Pancreas (tissue), 10 donors: ENCODE data around the gene PPP1R10. TPM values are rescaled to one million over a fixed set of nuclear protein-coding genes. Genes with fewer than 3 reads are reported as not detected.
A peak's percentile ranks its signal among the peaks of the same experiment; 100 is the strongest.
"Not testable (repeated sequence)": the region's sequence is repeated elsewhere in the genome, so short reads cannot be mapped to it uniquely, and the experiment has no call there.

Experiments used
- ATAC-seq, 4 donors: fragments of 200-7000 bp; cut with Tn5 transposase; one replicate each; pipeline versions ENCODE4 v1.8.0 to v1.9.1; 2020; ENCODE audit warnings: mild to moderate bottlenecking in 4 of 4, moderate library complexity in 4 of 4
- DNase-seq, 6 donors: peaks; one replicate each; pipeline ENCODE4 v3.0.0-alpha.2; 2020
- FAIRE-seq: peaks from 2 replicates; lab custom pipeline; 2012; peaks lifted over from hg19 to GRCh38; lab: Jason Lieb, UNC
- H3K27ac ChIP-seq, 4 donors: fragments of 200-600 bp; sonication (generic); 1 replicate in 3 of 4; 2 replicates in 1 of 4; pipeline versions ENCODE4 v1.5.0 to v1.8.0; 2020
- H3K27me3 ChIP-seq, 4 donors: fragments of 200-600 bp; one replicate each; pipeline ENCODE4 v1.8.0; 2021
- H3K36me3 ChIP-seq, 3 donors: fragments of 200-600 bp; sonication (generic) in 1 of 3; one replicate each; pipeline versions ENCODE4 v1.5.0 to v1.8.0; 2020 to 2021
- H3K4me1 ChIP-seq, 3 donors: fragments of 200-600 bp; one replicate each; pipeline ENCODE4 v1.8.0; 2021
- H3K4me3 ChIP-seq, 4 donors: fragments of 200-600 bp; sonication (generic) in 2 of 4; one replicate each; pipeline versions ENCODE4 v1.5.0 to v1.8.0; 2020 to 2021
- H3K9me3 ChIP-seq, 4 donors: fragments of 200-600 bp; one replicate each; pipeline ENCODE4 v1.8.0; 2021
- WGBS, 2 donors: extraction: QIAGEN DNeasy Blood & Tissue Kit; methylation state at CpG; one replicate each; pipeline ENCODE4 v1.1.7; 2013; 5-methylcytosine and 5-hydroxymethylcytosine counted together
- intact Hi-C, 3 donors: fragments of 100-400 bp; cut with DNase I; formaldehyde crosslinking; loops; one replicate each; pipeline versions ENCODE4 v1.11.1 to v1.14.2; 2022
- polyA plus RNA-seq, 2 donors: library from polyadenylated mRNA; stranded (reverse); fragments of 200-250 nt; gene quantifications; one replicate each; pipeline ENCODE4 v1.2.3, GENCODE V29; 2013
- total RNA-seq, 6 donors: library from RNA; stranded (reverse); fragmentation: NEBNext Ultra II Directional in 4 of 6; extraction: Animal tissue kit (Norgen Biotek cat#: 25700) in 4 of 6; gene quantifications; one replicate each; pipeline versions ENCODE4 v1.2.1 to v1.2.4, GENCODE V29; 2021 to 2023
- TF ChIP-seq, protein P1 (sequence below), 4 donors: fragments of 200-600 bp; sonication (generic) in 3 of 4; IDR thresholded peaks; one replicate each; pipeline versions ENCODE4 v1.5.0 to v1.8.0; 2021; ENCODE audit warnings: antibody characterized with exemption in 4 of 4
- donor health status: healthy with polysubstance abuse.
- donor health status: DM: no; HTN: no; CAD: no; lungs with moderate emphysema.
- donor health status: DM: no; HTN: no; CAD: no.
- donor health status: control.
- donor health status: control.
- donor health status: Bipolar disorder and iron deficiency.
- donor health status: DM: yes; HTN: yes; CAD: no.
- donor health status: DM: no; HTN: no; CAD: no.
- donor health status: DM: no; HTN: no; CAD: no.
- donor health status: DM: yes; HTN: yes; CAD: no.

PPP1R10 gene
- total RNA-seq (10 to 100 TPM; 34.8 to 57.9 (median 43.0) TPM), polyA plus RNA-seq (10 to 100 TPM; 25.1 to 34.3 TPM)

DNA sequence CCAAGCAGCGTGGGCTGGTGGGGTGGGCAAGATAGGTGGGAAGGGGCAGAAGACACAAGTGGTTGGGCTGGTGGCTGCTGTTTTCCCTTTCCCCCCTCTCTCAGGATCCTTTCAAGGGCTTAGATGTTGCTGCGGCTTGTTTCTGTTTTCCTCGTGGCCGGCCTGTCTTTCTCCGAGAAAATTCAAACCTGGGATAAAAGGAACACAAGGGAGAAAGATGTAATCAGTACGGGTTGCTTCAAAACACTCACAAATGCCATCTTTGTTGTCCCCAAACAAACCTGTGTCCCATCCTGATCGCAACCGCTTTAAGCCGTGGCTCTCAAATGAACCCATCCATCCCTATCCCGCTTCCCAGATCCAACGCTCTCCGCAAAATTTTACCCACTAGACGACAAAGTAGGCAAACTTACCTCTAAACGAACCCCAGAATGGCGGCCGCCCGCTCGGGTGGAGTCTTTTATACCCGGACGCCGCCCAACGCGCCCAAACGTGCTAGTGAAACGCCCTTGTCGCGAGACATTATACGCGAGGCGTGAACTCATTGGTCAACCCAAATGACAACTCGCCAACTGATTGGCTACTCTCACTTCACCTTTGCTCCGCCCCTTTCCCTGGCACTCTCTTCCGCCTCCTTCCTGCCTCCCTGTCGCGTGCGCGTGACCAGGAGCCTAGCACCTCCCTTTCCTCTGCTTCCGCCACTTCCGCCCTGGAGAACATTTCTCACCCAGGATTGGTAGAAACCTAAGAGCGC lies at the start of gene PPP1R10:
Gene PPP1R10, minus strand, starts transcription at position 433 of the 754 bp plus-strand sequence. CDS start 7,299 bp downstream, outside the sequence.
- H3K9me3 ChIP-seq, result no peaks in the 10 kb centered on the region
- H3K27me3 ChIP-seq, result no peaks in the 10 kb centered on the region
- DNase-seq, result peak; percentile 97 to 100 (median 99)
- WGBS, 2 donors, result 0% methylated on average over 40 of the region's 40 CpGs
- FAIRE-seq, result peak; percentile 95
- intact Hi-C loops, result no loop called here
- ATAC-seq, result peak; percentile 71 to 90 (median 81)
- H3K36me3 ChIP-seq, result peaks cover 0 to 29% (median 6%) of the 10 kb centered on the region in 3 donors
- peak within 1 kb of the TSS; percentile 76 to 93 (median 84) for H3K4me3 ChIP-seq
- H3K27ac ChIP-seq, result peak within 1 kb of the TSS; percentile 92 to 98 (median 98)
- TF ChIP-seq, protein P1, sequence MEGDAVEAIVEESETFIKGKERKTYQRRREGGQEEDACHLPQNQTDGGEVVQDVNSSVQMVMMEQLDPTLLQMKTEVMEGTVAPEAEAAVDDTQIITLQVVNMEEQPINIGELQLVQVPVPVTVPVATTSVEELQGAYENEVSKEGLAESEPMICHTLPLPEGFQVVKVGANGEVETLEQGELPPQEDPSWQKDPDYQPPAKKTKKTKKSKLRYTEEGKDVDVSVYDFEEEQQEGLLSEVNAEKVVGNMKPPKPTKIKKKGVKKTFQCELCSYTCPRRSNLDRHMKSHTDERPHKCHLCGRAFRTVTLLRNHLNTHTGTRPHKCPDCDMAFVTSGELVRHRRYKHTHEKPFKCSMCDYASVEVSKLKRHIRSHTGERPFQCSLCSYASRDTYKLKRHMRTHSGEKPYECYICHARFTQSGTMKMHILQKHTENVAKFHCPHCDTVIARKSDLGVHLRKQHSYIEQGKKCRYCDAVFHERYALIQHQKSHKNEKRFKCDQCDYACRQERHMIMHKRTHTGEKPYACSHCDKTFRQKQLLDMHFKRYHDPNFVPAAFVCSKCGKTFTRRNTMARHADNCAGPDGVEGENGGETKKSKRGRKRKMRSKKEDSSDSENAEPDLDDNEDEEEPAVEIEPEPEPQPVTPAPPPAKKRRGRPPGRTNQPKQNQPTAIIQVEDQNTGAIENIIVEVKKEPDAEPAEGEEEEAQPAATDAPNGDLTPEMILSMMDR (IDR thresholded peaks at IDR 0.05), result no peak
- H3K4me1 ChIP-seq, result peaks cover 19 to 36% (median 23%) of the 10 kb centered on the region in 3 donors

GRCh38 chr6:30666300-30666699 lies 49.3 kb upstream of the PPP1R10 start:
- WGBS, 2 donors, result 74 to 76% methylated on average over 2 of the region's 2 CpGs
- peaks cover 3 to 60% (median 30%) of the 10 kb centered on the region in 3 donors for H3K36me3 ChIP-seq
- intact Hi-C loops, DNase-seq, H3K27me3 ChIP-seq, H3K27ac ChIP-seq, FAIRE-seq, H3K4me3 ChIP-seq, H3K4me1 ChIP-seq, H3K9me3 ChIP-seq: not testable (repeated sequence)
- peak in 1 of 4 donors; percentile 31 for ATAC-seq

DNA sequence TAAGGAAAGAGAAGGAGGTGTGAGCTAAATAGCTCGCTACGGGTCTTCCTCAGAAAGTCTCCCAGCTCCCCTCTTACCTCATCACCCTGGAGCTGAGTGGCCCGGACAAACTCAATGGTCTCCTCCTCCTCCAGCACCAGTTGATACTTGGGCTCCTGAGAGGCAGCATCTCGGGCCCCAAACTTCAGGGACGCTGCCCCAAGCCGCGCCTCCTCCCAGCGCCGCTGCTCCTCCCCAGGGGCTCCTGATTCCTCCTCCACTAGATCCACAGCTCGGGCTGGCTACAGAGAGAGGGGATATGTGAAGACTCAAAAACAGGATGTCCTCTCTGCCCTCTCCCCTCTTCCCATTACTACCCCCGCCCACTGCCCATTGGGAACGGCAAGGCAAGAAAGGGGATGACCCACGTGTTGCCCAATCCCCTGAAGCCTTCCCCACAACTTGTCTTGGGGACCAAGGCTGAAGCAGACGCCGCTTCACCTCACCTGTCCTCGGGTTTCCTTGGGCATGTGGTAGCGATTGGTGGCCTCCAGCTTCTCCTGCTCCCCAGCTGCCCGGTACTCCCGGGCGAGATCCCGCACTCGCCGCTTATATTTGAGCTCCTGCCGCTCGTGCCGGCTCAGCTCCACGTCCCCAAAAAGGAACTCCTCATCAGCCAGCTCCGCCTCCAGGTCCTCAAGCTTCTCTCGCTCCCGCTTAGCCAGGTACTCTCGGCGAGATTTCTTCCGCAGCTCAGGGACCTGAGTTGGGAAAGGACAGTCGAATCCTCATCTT lies 48.1 kb upstream of the PPP1R10 start:
- FAIRE-seq, result no peak
- H3K4me3 ChIP-seq, result no peak overlapping the region
- H3K36me3 ChIP-seq, result peaks cover 3 to 67% (median 34%) of the 10 kb centered on the region in 3 donors
- H3K4me1 ChIP-seq, result no peaks in the 10 kb centered on the region
- WGBS, 2 donors, result 90 to 93% methylated on average over 34 of the region's 34 CpGs
- ATAC-seq, result no peak
- no peaks in the 10 kb centered on the region for H3K9me3 ChIP-seq
- TF ChIP-seq, protein P1 (IDR thresholded peaks at IDR 0.05), result no peak
- intact Hi-C loops, result no loop called here
- no peak for DNase-seq
- H3K27me3 ChIP-seq, result no peaks in the 10 kb centered on the region
- H3K27ac ChIP-seq, result no peak overlapping the region

- WGBS, 2 donors, result 87 to 89% methylated on average over 5 of the region's 5 CpGs
These were observed 40.9 kb upstream of the PPP1R10 start for GRCh38 chr6:30657922-30658321.

GRCh38 chr6:30657454-30657853 lies 40.4 kb upstream of the PPP1R10 start:
- TF ChIP-seq, protein P1 (IDR thresholded peaks at IDR 0.05), result no peak
- no peak for DNase-seq
- no peak for ATAC-seq
- Histone ChIP-seq H3K27ac (no peak overlapping the region), H3K4me1 (no peaks in the 10 kb centered on the region), H3K4me3 (no peak overlapping the region), H3K36me3 (peaks cover 0 to 77% (median 66%) of the 10 kb centered on the region in 3 donors), H3K27me3 (no peaks in the 10 kb centered on the region), H3K9me3 (no peaks in the 10 kb centered on the region)
- intact Hi-C loops, result no loop called here
- FAIRE-seq, result no peak

More at GRCh38 chr6:30657922-30658321, 40.9 kb upstream of the PPP1R10 start:
- DNase-seq, H3K27me3 ChIP-seq, ATAC-seq, H3K27ac ChIP-seq, intact Hi-C loops, H3K4me1 ChIP-seq, FAIRE-seq, H3K4me3 ChIP-seq, H3K9me3 ChIP-seq: not testable (repeated sequence)
- peaks cover 0 to 77% (median 71%) of the 10 kb centered on the region in 3 donors for H3K36me3 ChIP-seq
